T-helper 2 cell (primary cell): ENCODE results near the gene RAET1L.
"Not testable (repeated sequence)": the region's sequence is repeated elsewhere in the genome, so short reads cannot be mapped to it uniquely, and the experiment has no call there.

Experiments
- DNase-seq, 5 experiments: peaks; one replicate each; pipeline versions ENCODE4 v3.0.0 to v3.0.0-alpha.2; 2012 to 2022

Gene RAET1L

GRCh38 chr6:150043501-150044412, 18.4 kb upstream of the RAET1L start:
- no peak for DNase-seq

GRCh38 chr6:150043096-150043495, 17.8 kb upstream of the RAET1L start:
- no peak for DNase-seq

- DNase-seq, result no peak
Observed at GRCh38 chr6:150038202-150039062, 13.1 kb upstream of the RAET1L start.

GRCh38 chr6:150037526-150038201, 12.3 kb upstream of the RAET1L start:
- no peak for DNase-seq

- DNase-seq, result no peak
Observed at GRCh38 chr6:150036081-150036480, 10.7 kb upstream of the RAET1L start.

- no peak for DNase-seq
Observed at GRCh38 chr6:150033207-150033771, 8.0 kb upstream of the RAET1L start.

- DNase-seq, result no peak
Observed at GRCh38 chr6:150032598-150032997, 7.3 kb upstream of the RAET1L start.

- DNase-seq, result no peak
Observed at GRCh38 chr6:150030611-150031010, 5.3 kb upstream of the RAET1L start.

GRCh38 chr6:150029749-150030148, 4.4 kb upstream of the RAET1L start:
- DNase-seq, result no peak

GRCh38 chr6:150029276-150029675, 3.9 kb upstream of the RAET1L start:
- DNase-seq, result no peak

GRCh38 chr6:150028799-150029198, 3.5 kb upstream of the RAET1L start:
- DNase-seq, result no peak

- DNase-seq, result no peak
Observed at GRCh38 chr6:150027806-150028565, 2.7 kb upstream of the RAET1L start.

GRCh38 chr6:150026976-150027805, 1.9 kb upstream of the RAET1L start:
- no peak for DNase-seq

GRCh38 chr6:150024646-150025155, 631 bp downstream of the RAET1L start:
- no peak for DNase-seq

- DNase-seq, result not testable (repeated sequence)
Observed at GRCh38 chr6:150024021-150024420, 1.3 kb downstream of the RAET1L start.

GRCh38 chr6:150021870-150022269, 3.5 kb downstream of the RAET1L start:
- DNase-seq, result not testable (repeated sequence)

- no peak for DNase-seq
Observed at GRCh38 chr6:150018846-150019580, 6.3 kb downstream of the RAET1L start.

GRCh38 chr6:150017186-150017521, 8.2 kb downstream of the RAET1L start:
- DNase-seq, result not testable (repeated sequence)

- DNase-seq, result peak in 3 of 5 experiments; percentile 21 to 61 (median 55)
Observed at GRCh38 chr6:150016324-150017185, 8.8 kb downstream of the RAET1L start.
